ENCODE results near the gene SIPA1L2. TPM values are rescaled to one million over a fixed set of nuclear protein-coding genes. Genes with fewer than 3 reads are reported as not detected.

SIPA1L2 gene
- polyA plus RNA-seq, 12 donors = 22.6 to 46.9 (median 31.7) TPM; not detected in 1

GRCh38 chr1:232590744-232591082 lies 39.2 kb downstream of the SIPA1L2 start:
- no peak for DNase-seq

GRCh38 chr1:232589812-232590743 lies 39.9 kb downstream of the SIPA1L2 start:
- no peak for DNase-seq

- DNase-seq = no peak
Measured at GRCh38 chr1:232589111-232589811, 40.7 kb downstream of the SIPA1L2 start.

GRCh38 chr1:232587141-232588008 lies 42.6 kb downstream of the SIPA1L2 start:
- no peak for DNase-seq

GRCh38 chr1:232586679-232587078 lies 43.3 kb downstream of the SIPA1L2 start:
- DNase-seq = no peak

GRCh38 chr1:232585486-232585885 lies 44.4 kb downstream of the SIPA1L2 start:
- DNase-seq = no peak

- no peak for DNase-seq
Measured at GRCh38 chr1:232581932-232582331, 48.0 kb downstream of the SIPA1L2 start.

Other genes with a start within 250 kb of the SIPA1L2 start
- gene MAP10, start 175.3 kb upstream of the SIPA1L2 start, polyA plus RNA-seq (ENCODE audit: insufficient read length in 12 of 12) = 1 to 10 TPM in 11 of 12 donors, not detected in 1; 2.9 to 3.9 (median 3.3) TPM

Measured in muscle of arm (tissue), 12 donors.